ENCODE results near the gene LAMTOR4.
"Not testable (repeated sequence)": the region's sequence is repeated elsewhere in the genome, so short reads cannot be mapped to it uniquely, and the experiment has no call there.

The LAMTOR4 gene

GRCh38 chr7:100124301-100125230 lies 24.2 kb upstream of the LAMTOR4 start:
- no peak for DNase-seq

DNA sequence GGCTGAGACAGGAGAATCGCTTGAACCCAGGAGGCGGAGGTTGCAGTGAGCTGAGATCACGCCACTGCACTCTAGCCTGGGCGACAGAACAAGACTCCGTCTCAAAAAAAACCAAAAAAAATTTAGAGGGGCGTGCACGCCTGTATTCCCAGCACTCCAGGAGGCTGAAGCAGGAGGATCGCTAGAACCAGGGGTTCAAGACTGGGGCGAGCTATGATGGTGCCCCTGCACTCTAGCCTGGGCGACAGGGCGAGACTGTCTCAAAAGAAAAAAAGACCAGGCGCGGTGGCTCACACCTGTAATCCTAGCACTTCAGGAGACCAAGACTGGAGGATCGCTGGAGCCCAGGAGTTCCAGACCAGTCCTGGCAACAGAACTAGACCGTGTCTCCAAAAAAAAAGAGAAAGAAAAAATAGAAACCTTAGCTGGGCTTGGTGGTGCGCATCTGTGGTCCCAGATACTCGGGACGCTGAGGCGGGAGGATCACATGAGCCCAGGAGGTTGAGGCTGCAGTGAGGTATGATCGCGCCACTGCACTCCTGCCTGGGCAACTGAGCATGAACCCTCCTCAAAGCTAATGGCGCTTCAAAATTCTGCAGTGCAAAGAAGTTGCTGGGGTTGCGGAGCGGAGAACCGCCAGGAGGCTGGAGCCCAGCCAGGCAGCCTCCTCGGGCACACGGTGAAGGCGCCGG lies 22.3 kb upstream of the LAMTOR4 start:
- no peak for DNase-seq

GRCh38 chr7:100126931-100127865 lies 21.5 kb upstream of the LAMTOR4 start, which contains the start of gene MBLAC1:
Gene MBLAC1 (plus strand): TSS chr7:100126967. CDS start chr7:100127396, 429 bp downstream.
- DNase-seq, result peak; percentile 90 to 97

- peak; percentile 42 to 64 for DNase-seq
These were observed 20.7 kb upstream of the LAMTOR4 start for GRCh38 chr7:100127866-100128636.

DNA sequence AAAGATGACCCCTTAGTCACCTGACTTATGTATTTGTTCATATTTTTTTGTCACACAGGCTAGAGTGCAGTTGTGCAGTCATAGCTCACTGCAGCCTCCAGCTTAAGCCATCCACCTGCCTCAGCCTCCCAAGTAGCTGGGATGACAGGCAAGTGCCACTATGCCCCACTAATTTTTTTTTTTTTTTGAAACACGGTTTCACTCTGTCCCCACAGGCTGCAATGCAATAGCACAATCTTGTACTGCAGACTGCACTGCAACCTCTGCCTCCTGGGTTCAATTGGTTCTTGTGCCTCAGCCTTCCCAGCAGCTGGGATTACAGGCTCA lies 20.1 kb upstream of the LAMTOR4 start:
- DNase-seq, result no peak

DNA sequence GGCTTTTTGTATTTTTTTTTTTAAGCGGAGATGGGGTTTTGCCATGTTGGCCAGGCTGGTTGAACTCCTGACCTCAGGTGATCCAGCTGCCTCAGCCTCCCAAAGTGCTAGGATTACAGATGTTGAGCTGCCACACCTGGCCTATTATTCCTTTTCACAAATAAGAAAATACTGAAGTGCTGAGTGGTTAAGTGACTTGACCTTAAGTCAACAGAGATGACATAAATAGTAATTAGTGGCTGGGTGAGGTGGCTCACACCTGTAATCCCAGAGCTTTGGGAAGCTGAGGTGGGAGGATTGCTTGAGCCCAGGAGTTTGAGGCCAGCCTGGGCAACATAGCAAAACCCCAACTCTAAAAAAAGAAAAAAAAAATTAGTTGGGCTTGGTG lies 18.5 kb upstream of the LAMTOR4 start:
- DNase-seq, result not testable (repeated sequence)

DNA sequence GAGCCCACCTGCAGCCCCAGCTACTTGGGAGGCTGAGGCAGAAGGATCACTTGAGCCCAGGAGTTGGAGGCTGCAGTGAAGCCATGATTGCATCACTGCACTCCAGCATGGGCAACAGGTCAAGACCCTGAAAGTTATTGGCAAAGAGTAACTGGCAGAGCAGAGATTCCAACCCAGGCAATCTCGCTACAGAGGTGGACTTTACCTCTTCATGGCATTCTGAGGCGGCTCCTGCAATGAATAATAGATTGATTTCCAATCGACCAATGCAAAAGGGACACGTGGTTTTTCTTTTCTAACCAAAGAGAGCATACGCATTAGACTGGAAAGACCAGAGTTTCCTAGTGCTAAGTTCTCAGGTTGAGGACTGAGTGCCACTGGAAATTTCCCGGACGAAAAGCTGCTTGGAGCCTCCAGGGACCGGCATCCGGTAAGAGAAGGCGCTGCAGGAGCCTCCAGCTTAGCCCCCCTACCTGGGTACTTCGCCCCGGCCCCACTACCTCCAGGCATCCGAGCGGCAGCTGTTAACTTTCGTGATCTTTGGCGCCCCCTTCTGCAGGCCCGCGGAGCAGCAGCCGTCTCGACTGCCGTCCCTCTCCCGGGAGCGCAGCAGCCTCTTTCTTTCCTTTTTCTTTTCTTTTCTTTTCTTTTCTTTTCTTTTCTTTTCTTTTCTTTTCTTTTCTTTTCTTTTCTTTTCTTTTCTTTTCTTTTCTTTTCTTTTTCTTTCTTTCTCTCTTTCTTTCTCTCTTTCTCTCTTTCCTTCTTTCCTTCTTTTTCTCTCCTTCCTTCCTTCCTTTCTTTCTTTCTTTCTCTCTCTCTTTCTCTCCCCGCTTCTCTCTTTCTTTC lies 17.9 kb upstream of the LAMTOR4 start:
- DNase-seq, result peak; percentile 30 to 90

- DNase-seq, result no peak
These were observed 16.6 kb upstream of the LAMTOR4 start for GRCh38 chr7:100132126-100132525.

DNA sequence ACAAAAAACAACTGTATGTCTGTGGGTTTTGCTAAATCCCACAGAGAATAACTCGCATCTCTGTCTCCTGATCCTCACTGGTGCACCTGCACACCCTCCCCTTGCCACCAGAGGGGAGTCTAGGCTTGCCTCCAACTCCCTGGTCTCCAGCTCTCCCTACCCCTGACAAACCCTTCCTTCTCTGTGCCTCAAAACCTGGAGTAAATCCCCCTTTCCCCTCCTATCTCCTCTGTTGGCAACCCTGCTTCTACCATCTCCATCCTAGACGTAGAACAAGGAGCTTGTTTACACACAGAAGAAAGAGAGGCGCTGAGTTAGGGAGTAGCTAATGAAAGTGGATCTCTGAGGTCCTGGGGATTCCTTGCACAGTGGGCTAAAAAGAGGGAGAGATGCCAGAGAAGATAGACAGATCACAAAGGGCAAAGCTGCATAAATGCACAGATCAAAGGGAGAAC lies 16.0 kb upstream of the LAMTOR4 start:
- peak; percentile 44 to 83 for DNase-seq

- no peak for DNase-seq
These were observed 10.6 kb upstream of the LAMTOR4 start for GRCh38 chr7:100137851-100138760.

GRCh38 chr7:100141555-100141949 lies 7.2 kb upstream of the LAMTOR4 start:
- DNase-seq, result no peak

DNA sequence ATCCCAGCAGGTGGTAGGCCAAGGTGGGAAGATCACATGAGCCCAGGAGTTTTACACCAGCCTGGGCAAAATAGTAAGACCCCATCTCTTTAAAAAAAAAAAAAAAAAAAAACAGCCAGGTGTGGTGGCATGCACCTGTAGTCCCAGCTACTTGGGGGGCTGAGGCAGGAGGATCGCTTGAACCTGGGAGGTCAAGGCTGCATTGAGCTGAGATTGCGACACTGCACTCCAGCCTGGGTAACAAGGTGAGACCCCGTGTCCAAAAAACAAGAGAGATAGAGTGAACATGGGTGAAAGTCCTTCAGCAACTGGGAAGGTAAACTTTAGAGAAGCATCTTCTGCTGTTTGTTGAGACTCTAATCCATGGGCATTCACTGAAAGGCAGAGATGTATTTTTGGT lies 6.3 kb upstream of the LAMTOR4 start:
- DNase-seq, result no peak

DNA sequence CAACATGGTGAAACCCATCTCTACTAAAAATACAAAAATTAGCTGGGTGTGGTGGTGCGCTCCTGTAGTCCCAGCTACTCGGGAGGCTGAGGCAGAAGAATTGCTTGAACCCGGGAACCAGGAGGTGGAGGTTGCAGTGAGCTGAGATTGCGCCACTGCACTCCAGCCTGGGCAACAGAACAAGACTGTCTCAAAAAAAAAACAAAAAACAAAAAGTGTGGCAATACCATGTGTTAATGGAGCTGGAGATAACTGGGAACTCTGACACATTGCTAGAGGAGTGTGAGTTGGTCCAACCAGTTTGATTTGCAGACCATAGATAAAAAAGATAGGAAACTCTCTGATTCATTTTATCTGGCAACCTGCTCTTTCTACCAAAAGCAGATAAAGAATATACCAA lies 2.4 kb upstream of the LAMTOR4 start:
- DNase-seq, result not testable (repeated sequence)

DNA sequence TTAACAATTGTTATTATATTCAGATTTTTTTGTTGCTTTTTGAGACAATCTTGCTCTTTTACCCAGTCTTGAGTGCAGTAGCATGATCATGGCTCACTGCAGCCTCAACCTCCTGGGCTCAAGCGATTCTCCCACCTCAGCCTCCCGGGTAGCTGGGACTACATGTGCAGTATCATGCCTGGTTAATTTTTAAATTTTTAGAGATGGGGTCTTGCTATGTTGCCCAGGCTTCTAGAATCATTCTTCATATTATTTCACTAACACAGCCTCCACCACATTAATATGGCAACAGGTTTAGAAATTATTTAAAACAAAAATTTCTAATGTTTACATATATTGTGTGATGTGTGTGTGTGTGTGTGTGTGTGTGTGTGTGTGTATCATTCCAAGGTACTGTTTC lies 1.4 kb upstream of the LAMTOR4 start:
- DNase-seq, result no peak

DNA sequence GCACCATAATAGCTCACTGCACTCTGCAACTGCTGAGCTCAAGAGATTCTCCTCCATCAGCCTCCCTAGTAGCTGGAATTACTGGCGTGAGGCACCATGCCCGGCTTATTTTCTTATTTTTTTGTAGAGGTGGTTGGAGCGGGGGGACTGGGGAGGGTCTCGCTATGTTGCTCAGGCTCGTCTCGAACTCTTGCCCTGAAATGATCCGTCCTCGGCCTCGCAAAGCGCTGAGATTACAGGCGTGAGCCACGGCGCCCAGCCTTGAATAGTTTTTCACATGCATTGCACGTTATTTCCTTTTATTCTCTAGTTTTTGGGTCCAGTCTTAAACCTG lies 526 bp upstream of the LAMTOR4 start:
- DNase-seq, result no peak

DNA sequence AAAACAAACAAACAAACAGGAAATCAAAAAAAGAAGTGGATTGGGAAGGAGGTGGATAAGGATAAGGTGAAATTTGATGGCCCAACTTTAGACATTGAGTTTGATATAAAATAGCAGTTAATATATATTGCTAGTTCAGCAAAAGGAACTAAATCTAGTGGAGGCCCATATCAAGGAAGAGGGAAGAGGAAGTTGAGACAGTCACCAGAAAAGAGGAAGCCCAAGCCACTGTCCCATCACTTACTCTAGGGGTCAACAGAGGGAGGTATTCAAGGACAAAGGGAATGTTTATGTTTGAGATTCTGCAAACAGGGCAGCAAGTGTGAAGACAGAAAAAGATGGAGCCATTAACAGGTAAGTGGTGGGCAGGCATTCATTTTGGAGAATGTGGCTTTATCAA lies 3.7 kb downstream of the LAMTOR4 start:
- DNase-seq, result no peak

- DNase-seq, result no peak
These were observed 4.4 kb downstream of the LAMTOR4 start for GRCh38 chr7:100152937-100153666.

DNA sequence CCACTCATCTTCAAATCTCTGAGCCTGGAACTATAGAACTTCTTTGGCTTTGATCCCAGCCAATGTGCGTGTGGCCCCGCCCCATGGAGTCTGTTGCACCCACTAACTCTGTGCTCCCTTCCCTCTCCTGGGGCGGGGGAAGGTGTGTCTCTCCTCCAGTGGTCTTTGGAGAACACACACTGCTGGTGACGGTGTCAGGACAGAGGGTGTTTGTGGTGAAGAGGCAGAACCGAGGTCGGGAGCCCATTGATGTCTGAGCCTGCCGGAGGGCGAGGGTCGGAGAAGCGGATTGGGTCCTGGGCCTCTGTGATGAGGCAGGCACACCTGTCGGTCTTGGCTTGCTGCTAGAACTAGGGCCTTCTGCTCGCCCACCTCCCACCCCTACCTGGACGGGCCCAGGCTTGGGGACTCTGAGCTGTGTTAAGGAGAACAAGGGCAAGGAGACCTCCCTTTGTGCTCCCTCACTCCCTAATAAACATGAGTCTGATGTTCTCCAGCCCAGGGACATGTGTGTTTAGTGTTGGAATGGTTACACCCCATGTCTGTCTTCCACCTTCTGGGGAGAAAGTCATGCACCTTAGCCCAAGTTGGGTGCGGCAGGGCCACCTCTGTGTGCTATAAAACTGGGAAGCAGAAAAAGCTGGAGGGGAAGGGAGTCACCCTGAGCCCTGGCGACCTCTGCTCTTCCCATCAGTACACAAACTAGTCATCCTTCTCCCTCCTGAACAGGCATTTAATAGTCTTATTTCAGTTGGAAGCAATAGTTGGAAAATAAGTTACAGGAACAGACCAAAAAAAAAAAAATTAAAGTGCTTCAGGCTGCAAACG lies 5.2 kb downstream of the LAMTOR4 start:
- DNase-seq, result no peak

Data from NCI-H526 (cell line).